PFSK-1 (cell line): Measurements from ENCODE around the gene MTA3. TPM values are rescaled to one million over a fixed set of nuclear protein-coding genes. Genes with fewer than 3 reads are reported as not detected.

Source experiments
- FOXP2 ChIP-seq: optimal IDR thresholded peaks from 2 replicates; pipeline ENCODE3; 2011; ENCODE audit warnings: borderline replicate concordance, control low read depth, inconsistent platforms; ENCODE audit not compliant: insufficient read depth; ENCODE audit errors: extremely low read length, extremely low read depth
- POLR2AphosphoS5 ChIP-seq: IDR thresholded peaks from 2 replicates; pipeline ENCODE4 v1.6.1; 2012; ENCODE audit warnings: low read depth, mild to moderate bottlenecking, control low read depth, low read length, moderate library complexity
- REST ChIP-seq, 2 experiments: IDR thresholded peaks; 2 replicates each; pipeline versions ENCODE4 v1.6.1 to v1.8.0; 2011 to 2012; ENCODE audit warnings: low read depth in 2 of 2, low read length in 2 of 2, control low read depth in 1 of 2, inconsistent platforms in 1 of 2, mild to moderate bottlenecking in 1 of 2, moderate library complexity in 1 of 2; ENCODE audit not compliant: insufficient read depth in 1 of 2
- SIN3A ChIP-seq: IDR thresholded peaks from 2 replicates; pipeline ENCODE4 v1.6.1; 2012; ENCODE audit warnings: mild to moderate bottlenecking, low read length, moderate library complexity, borderline replicate concordance; ENCODE audit not compliant: insufficient read depth
- TAF1 ChIP-seq: IDR thresholded peaks from 2 replicates; pipeline ENCODE4 v1.6.1; 2012; ENCODE audit warnings: low read length, control low read depth, borderline replicate concordance; ENCODE audit not compliant: insufficient read depth
- polyA plus RNA-seq: library from polyadenylated mRNA; unstranded; fragments of >200 nt; gene quantifications from one replicate; pipeline ENCODE4 v1.2.1, GENCODE V29; 2012; ENCODE audit warnings: low read depth, missing spikeins; ENCODE audit not compliant: insufficient read length

Gene MTA3
- 21.8 TPM for polyA plus RNA-seq

GRCh38 chr2:42568401-42569115 lies at the start of gene MTA3:
TSS of gene MTA3 (plus strand) at chr2:42568632. CDS start at chr2:42568746, 114 bp downstream.
- TF ChIP-seq POLR2AphosphoS5 (no peak), TAF1 (no peak), REST (IDR thresholded peaks at IDR 0.05; ENCODE audit: insufficient read depth in 1 of 2, low read depth in 2 of 2, low read length in 2 of 2) (no peak), FOXP2 (no peak), SIN3A (no peak)

GRCh38 chr2:42519624-42520023 lies 48.8 kb upstream of the MTA3 start:
- TF ChIP-seq FOXP2 (no peak), SIN3A (no peak), REST (IDR thresholded peaks at IDR 0.05; ENCODE audit: insufficient read depth in 1 of 2, low read depth in 2 of 2, low read length in 2 of 2) (no peak), TAF1 (no peak)

- TF ChIP-seq POLR2AphosphoS5: no peak
- no peak for TF ChIP-seq REST (IDR thresholded peaks at IDR 0.05; ENCODE audit: insufficient read depth in 1 of 2, low read depth in 2 of 2, low read length in 2 of 2)
Measured at GRCh38 chr2:42522035-42522434, 46.4 kb upstream of the MTA3 start.

- TF ChIP-seq TAF1 (no peak), FOXP2 (no peak), REST (IDR thresholded peaks at IDR 0.05; ENCODE audit: insufficient read depth in 1 of 2, low read depth in 2 of 2, low read length in 2 of 2) (no peak), SIN3A (no peak), POLR2AphosphoS5 (no peak)
Measured at GRCh38 chr2:42523341-42523740, 45.1 kb upstream of the MTA3 start.

GRCh38 chr2:42532397-42532796 lies 36.0 kb upstream of the MTA3 start:
- TF ChIP-seq POLR2AphosphoS5: no peak
- no peak for TF ChIP-seq FOXP2
- TF ChIP-seq TAF1: no peak
- TF ChIP-seq REST (IDR thresholded peaks at IDR 0.05; ENCODE audit: insufficient read depth in 1 of 2, low read depth in 2 of 2, low read length in 2 of 2): no peak
- no peak for TF ChIP-seq SIN3A
